HepG2 (cell line): ENCODE measurements around the gene SUN5. TPM values are rescaled to one million over a fixed set of nuclear protein-coding genes. Genes with fewer than 3 reads are reported as not detected.

Source experiments
- ARID2 ChIP-seq: sonication (generic); formaldehyde crosslinking; IDR thresholded peaks from 2 replicates; pipeline ENCODE4 v1.8.1; 2022; ENCODE audit warnings: mild to moderate bottlenecking, missing genetic modification reagents, borderline replicate concordance
- ATRX ChIP-seq: sonication (generic); formaldehyde crosslinking; IDR thresholded peaks from 2 replicates; pipeline ENCODE4 v1.4.0; 2020; ENCODE audit warnings: missing genetic modification reagents, borderline replicate concordance
- CBX5 ChIP-seq: sonication (generic); formaldehyde crosslinking; IDR thresholded peaks from 2 replicates; pipeline ENCODE4 v1.4.0; 2020; ENCODE audit warnings: missing genetic modification reagents, borderline replicate concordance
- FOXK2 ChIP-seq: fragments of 450-650 bp; IDR thresholded peaks from 2 replicates; pipeline ENCODE4 v1.6.1; 2016
- GFI1 ChIP-seq: sonication (generic); formaldehyde crosslinking; IDR thresholded peaks from 2 replicates; pipeline ENCODE4 v1.5.0; 2020; ENCODE audit warnings: missing genetic modification reagents, mild to moderate bottlenecking, borderline replicate concordance
- IRF2 ChIP-seq: IDR thresholded peaks from 2 replicates; pipeline ENCODE4 v1.6.1; 2018; ENCODE audit warnings: missing genetic modification reagents, missing compliant biosample characterization
- JUNB ChIP-seq: sonication (generic); formaldehyde crosslinking; IDR thresholded peaks from 2 replicates; pipeline ENCODE4 v1.8.0; 2022; ENCODE audit warnings: missing genetic modification reagents, mild to moderate bottlenecking, borderline replicate concordance
- RBM22 ChIP-seq: fragments of 200-400 bp; formaldehyde crosslinking; optimal IDR thresholded peaks from 2 replicates; pipeline ENCODE3; 2017; ENCODE audit warnings: mild to moderate bottlenecking, low read length, moderate library complexity
- STAT5B ChIP-seq: sonication (generic); formaldehyde crosslinking; IDR thresholded peaks from 2 replicates; pipeline ENCODE4 v1.4.0; 2020; ENCODE audit warnings: missing genetic modification reagents
- TBX3 ChIP-seq: fragments of 450-650 bp; IDR thresholded peaks from 2 replicates; pipeline ENCODE4 v1.6.1; 2017; ENCODE audit warnings: antibody characterized with exemption, mild to moderate bottlenecking, inconsistent platforms, borderline replicate concordance
- ZMAT3 ChIP-seq: sonication (generic); formaldehyde crosslinking; conservative IDR thresholded peaks from 2 replicates; pipeline ENCODE4 v1.7.0; 2021; ENCODE audit warnings: missing genetic modification reagents
- ZMYM4 ChIP-seq: sonication (generic); formaldehyde crosslinking; IDR thresholded peaks from 2 replicates; pipeline ENCODE4 v1.8.1; 2023; ENCODE audit warnings: mild to moderate bottlenecking, missing genetic modification reagents
- ZNF607 ChIP-seq: sonication (generic); formaldehyde crosslinking; IDR thresholded peaks from 2 replicates; pipeline ENCODE4 v1.5.1; 2020; ENCODE audit warnings: missing genetic modification reagents, mild to moderate bottlenecking, borderline replicate concordance
- ZNF609 ChIP-seq: sonication (generic); formaldehyde crosslinking; IDR thresholded peaks from 2 replicates; pipeline ENCODE4 v1.4.0; 2020; ENCODE audit warnings: mild to moderate bottlenecking, missing genetic modification reagents, borderline replicate concordance
- ZNF749 ChIP-seq: sonication (generic); formaldehyde crosslinking; IDR thresholded peaks from 2 replicates; pipeline ENCODE4 v1.8.0; 2022; ENCODE audit warnings: mild to moderate bottlenecking, missing genetic modification reagents, moderate library complexity, borderline replicate concordance
- polyA plus RNA-seq, 8 experiments: library from polyadenylated mRNA; depleted of rRNA in 3 of 8; stranded (reverse) in 7 of 8; unstranded in 1 of 8; fragments of >200 nt; fragmentation: Illumina TruSeq in 4 of 8; extraction: Trizol in 4 of 8; gene quantifications; 2 replicates each; pipeline versions ENCODE4 v1.2.1 to v1.2.3, GENCODE V29; 2011 to 2016; ENCODE audit warnings: low read depth in 4 of 8, missing spikeins in 1 of 8, mixed read lengths in 1 of 8; ENCODE audit not compliant: insufficient read depth in 1 of 8
- total RNA-seq, 5 experiments: library from RNA; depleted of rRNA; stranded (reverse); fragments of >200 nt; fragmentation: Illumina TruSeq; extraction: Trizol; gene quantifications; 2 replicates each; pipeline ENCODE4 v1.2.3, GENCODE V29; 2016; ENCODE audit warnings: low read depth in 1 of 5
- TF ChIP-seq, protein P1 (sequence below): sonication (generic); formaldehyde crosslinking; IDR thresholded peaks from 2 replicates; pipeline ENCODE4 v1.4.0; 2020; ENCODE audit warnings: mild to moderate bottlenecking, missing genetic modification reagents
- TF ChIP-seq, protein P2 (sequence below): IDR thresholded peaks from 2 replicates; pipeline ENCODE4 v1.6.1; 2016; ENCODE audit warnings: low read depth
- TF ChIP-seq, protein P3 (sequence below): sonication (generic); formaldehyde crosslinking; IDR thresholded peaks from 2 replicates; pipeline ENCODE4 v1.8.1; 2023; ENCODE audit warnings: mild to moderate bottlenecking, moderate library complexity, missing genetic modification reagents

SUN5 gene
- total and polyA plus RNA-seq, 2 of the 13 experiments (the other 11 are each of a cell fraction or from before 2014, with no cell fraction given): not detected

- TF ChIP-seq ARID2 (CRISPR knock-in tag): peak; percentile 14; the same call in 1 of the 2 replicates
- TF ChIP-seq, protein P1, sequence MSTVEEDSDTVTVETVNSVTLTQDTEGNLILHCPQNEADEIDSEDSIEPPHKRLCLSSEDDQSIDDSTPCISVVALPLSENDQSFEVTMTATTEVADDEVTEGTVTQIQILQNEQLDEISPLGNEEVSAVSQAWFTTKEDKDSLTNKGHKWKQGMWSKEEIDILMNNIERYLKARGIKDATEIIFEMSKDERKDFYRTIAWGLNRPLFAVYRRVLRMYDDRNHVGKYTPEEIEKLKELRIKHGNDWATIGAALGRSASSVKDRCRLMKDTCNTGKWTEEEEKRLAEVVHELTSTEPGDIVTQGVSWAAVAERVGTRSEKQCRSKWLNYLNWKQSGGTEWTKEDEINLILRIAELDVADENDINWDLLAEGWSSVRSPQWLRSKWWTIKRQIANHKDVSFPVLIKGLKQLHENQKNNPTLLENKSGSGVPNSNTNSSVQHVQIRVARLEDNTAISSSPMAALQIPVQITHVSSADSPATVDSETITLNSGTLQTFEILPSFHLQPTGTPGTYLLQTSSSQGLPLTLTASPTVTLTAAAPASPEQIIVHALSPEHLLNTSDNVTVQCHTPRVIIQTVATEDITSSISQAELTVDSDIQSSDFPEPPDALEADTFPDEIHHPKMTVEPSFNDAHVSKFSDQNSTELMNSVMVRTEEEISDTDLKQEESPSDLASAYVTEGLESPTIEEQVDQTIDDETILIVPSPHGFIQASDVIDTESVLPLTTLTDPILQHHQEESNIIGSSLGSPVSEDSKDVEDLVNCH (CRISPR knock-in tag): no peak
- peak; percentile 11 for TF ChIP-seq RBM22
- no peak for TF ChIP-seq ZMYM4 (CRISPR knock-in tag)
- TF ChIP-seq ATRX (CRISPR knock-in tag): no peak
- TF ChIP-seq ZMAT3 (CRISPR knock-in tag): no peak; the same call in 1 of the 2 replicates
- TF ChIP-seq, protein P2, sequence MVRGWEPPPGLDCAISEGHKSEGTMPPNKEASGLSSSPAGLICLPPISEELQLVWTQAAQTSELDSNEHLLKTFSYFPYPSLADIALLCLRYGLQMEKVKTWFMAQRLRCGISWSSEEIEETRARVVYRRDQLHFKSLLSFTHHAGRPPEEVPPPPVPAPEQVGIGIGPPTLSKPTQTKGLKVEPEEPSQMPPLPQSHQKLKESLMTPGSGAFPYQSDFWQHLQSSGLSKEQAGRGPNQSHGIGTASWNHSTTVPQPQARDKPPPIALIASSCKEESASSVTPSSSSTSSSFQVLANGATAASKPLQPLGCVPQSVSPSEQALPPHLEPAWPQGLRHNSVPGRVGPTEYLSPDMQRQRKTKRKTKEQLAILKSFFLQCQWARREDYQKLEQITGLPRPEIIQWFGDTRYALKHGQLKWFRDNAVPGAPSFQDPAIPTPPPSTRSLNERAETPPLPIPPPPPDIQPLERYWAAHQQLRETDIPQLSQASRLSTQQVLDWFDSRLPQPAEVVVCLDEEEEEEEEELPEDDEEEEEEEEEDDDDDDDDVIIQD (CRISPR knock-in tag): no peak
- TF ChIP-seq ZNF749 (CRISPR knock-in tag): peak; percentile 11; the same call in 1 of the 2 replicates
- TF ChIP-seq ZNF607 (CRISPR knock-in tag): no peak
- TF ChIP-seq ZNF609 (CRISPR knock-in tag): no peak
- TF ChIP-seq FOXK2: no peak
- no peak for TF ChIP-seq GFI1 (CRISPR knock-in tag)
- no peak for TF ChIP-seq CBX5 (CRISPR knock-in tag)
- TF ChIP-seq STAT5B (CRISPR knock-in tag): peak; percentile 58; the same call in 1 of the 2 replicates
- no peak for TF ChIP-seq TBX3
- TF ChIP-seq, protein P3, sequence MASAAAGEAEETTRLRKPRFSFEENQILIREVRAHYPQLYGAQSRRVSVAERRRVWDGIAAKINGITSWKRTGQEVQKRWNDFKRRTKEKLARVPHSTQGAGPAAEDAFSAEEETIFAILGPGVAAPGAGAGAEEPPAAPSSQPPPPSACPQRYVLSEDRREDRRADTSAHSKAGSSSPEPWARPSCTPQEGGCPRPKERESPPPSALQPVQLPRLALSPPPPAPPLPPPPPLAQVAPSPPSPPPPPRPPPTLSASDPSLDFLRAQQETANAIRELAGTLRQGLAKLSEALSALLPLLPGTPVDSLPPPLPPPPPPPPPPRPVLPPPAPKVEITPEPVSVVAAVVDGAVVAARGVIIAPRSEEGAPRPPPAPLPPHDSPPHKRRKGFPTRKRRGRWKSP: no peak; the same call in 1 of the 2 replicates
- peak; percentile 43; the same call in 1 of the 2 replicates for TF ChIP-seq IRF2 (CRISPR knock-in tag)
- TF ChIP-seq JUNB: peak; percentile 89
Measured at GRCh38 chr20:33008336-33009213, 4.3 kb upstream of the SUN5 start (continued).
